Measurements from ENCODE around the gene NOG. TPM values are rescaled to one million over a fixed set of nuclear protein-coding genes. Genes with fewer than 3 reads are reported as not detected.
A peak's percentile ranks its signal among the peaks of the same experiment; 100 is the strongest.

NOG gene
- total RNA-seq, 4 donors from 2014 or later, result not detected

DNA sequence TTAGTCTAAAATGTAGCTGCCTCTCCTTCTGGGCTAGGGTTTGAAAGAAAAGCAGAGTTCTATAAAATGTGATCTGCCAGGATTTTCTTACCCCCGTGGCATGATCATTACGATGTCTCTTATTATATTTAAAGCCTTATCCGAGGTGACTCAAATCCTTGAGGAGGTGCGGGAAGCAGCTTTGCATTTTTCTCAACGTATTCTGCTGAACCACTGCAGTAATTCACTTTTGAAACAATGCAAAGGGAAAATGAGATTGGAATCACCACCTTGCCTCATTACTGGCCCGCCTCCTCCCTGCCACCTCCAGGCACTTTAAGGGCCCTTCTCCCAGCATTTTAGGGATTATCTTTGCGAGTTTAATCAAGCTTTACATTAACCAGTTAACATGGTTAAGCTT, 9.7 kb upstream of the NOG start:
- 63 to 69% methylated on average over 6 to 7 of the region's 7 CpGs for WGBS, 2 donors (ENCODE audit: low coverage in 1 of 2)
- Histone ChIP-seq H3K27ac (no peak overlapping the region), H3K27me3 (peaks cover 25% of the 10 kb centered on the region), H3K36me3 (no peaks in the 10 kb centered on the region), H3K4me3 (no peak overlapping the region), H3K4me1 (no peaks in the 10 kb centered on the region), H3K9me3 (no peaks in the 10 kb centered on the region)
- no peak for DNase-seq
- intact Hi-C loops (cut with DNase I; ENCODE audit: low total_unique reads), result no loop called here
- in situ Hi-C loops (cut with MboI; ENCODE audit: low pct_ligation_motif_present in 1 of 4, low pct_unique_long_range_greater_than_20kb in 1 of 4, low sequenced_read_pairs in 3 of 4), result loop anchor here in 3 of 4 donors (10.0 to 25.0 kb wide), 2 partner anchors 129 to 131 kb away; no protein-coding TSS in a partner anchor
- TF ChIP-seq POLR2A (IDR thresholded peaks at IDR 0.05) (no peak), POLR2AphosphoS5 (IDR thresholded peaks at IDR 0.05) (no peak), EP300 (IDR thresholded peaks at IDR 0.05; ENCODE audit: low read depth) (no peak)
- TF ChIP-seq, protein P1, sequence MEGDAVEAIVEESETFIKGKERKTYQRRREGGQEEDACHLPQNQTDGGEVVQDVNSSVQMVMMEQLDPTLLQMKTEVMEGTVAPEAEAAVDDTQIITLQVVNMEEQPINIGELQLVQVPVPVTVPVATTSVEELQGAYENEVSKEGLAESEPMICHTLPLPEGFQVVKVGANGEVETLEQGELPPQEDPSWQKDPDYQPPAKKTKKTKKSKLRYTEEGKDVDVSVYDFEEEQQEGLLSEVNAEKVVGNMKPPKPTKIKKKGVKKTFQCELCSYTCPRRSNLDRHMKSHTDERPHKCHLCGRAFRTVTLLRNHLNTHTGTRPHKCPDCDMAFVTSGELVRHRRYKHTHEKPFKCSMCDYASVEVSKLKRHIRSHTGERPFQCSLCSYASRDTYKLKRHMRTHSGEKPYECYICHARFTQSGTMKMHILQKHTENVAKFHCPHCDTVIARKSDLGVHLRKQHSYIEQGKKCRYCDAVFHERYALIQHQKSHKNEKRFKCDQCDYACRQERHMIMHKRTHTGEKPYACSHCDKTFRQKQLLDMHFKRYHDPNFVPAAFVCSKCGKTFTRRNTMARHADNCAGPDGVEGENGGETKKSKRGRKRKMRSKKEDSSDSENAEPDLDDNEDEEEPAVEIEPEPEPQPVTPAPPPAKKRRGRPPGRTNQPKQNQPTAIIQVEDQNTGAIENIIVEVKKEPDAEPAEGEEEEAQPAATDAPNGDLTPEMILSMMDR (IDR thresholded peaks at IDR 0.05), result no peak

DNA sequence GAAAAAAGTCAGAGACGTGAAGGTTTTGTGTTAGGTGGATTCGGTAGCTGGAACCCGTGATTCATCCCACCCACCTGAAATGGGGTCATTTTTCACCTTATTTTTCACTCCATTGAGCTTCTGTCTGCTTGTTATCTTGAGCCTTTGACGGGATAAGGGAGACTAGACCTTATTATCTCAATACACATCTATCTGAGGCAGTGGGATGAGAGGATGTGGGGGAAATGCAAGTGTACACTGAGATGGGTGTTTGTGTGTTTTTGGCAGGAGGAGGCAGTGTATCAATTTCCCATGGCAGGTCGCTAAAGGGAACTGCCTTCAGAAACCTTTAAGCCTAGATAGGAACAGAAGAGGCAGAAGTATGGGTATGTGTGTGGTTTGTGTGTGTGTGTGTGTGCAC, 6.2 kb upstream of the NOG start:
- Histone ChIP-seq H3K36me3 (no peaks in the 10 kb centered on the region), H3K4me3 (no peak overlapping the region), H3K27ac (no peak overlapping the region), H3K27me3 (peaks cover 60% of the 10 kb centered on the region), H3K9me3 (no peaks in the 10 kb centered on the region), H3K4me1 (peaks cover 0 to 1% (median 0%) of the 10 kb centered on the region in 4 donors)
- TF ChIP-seq EP300 (IDR thresholded peaks at IDR 0.05; ENCODE audit: low read depth), result no peak
- TF ChIP-seq POLR2AphosphoS5 (IDR thresholded peaks at IDR 0.05), result no peak
- TF ChIP-seq POLR2A (IDR thresholded peaks at IDR 0.05), result no peak
- TF ChIP-seq, protein P1 (IDR thresholded peaks at IDR 0.05), result no peak
- intact Hi-C loops (cut with DNase I; ENCODE audit: low total_unique reads) (no loop called here), in situ Hi-C loops (cut with MboI; ENCODE audit: low pct_ligation_motif_present in 1 of 4, low pct_unique_long_range_greater_than_20kb in 1 of 4, low sequenced_read_pairs in 3 of 4) (loop anchor here in 3 of 4 donors (10.0 to 25.0 kb wide), 2 partner anchors 125 to 128 kb away; no protein-coding TSS in a partner anchor)
- WGBS, 2 donors (ENCODE audit: low coverage in 1 of 2), result 67 to 75% methylated on average over 4 to 5 of the region's 5 CpGs
- no peak for DNase-seq

DNA sequence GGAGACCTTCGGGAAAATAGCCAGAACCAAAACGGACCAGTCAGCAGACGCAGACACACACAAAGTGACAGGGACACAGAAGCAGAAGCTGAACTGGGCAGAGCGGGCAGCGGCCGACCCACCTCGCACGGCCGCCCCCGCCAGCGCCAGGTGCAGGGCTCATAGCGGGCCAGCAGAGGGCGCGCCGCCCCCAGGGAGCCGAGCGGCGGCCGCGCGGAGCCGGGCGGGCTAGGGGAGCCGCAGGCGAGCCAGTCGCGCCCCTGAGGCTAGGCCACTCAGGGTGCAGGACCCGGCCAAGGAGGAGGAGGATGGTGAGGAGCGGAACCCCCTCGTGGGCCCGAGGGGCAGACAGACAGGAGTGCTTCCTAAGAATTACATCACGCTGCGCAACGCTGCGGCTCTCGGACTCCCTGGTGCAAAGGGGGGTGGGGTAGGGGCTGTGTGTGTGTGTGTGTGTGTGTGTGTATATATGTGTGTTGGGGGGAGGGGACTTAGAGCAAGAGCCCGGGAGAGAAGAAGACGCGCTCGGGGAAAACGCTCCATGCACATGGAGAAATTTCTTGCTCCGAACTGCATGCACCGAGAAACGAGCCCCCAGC, 913 bp upstream of the NOG start:
- TF ChIP-seq POLR2A (IDR thresholded peaks at IDR 0.05), result no peak
- TF ChIP-seq, protein P1 (IDR thresholded peaks at IDR 0.05), result peak; percentile 16 to 94 (median 88)
- Histone ChIP-seq H3K9me3 (no peaks in the 10 kb centered on the region), H3K4me3 (peak overlapping the region in 3 of 4 donors; percentile 29 to 63 (median 39)), H3K36me3 (no peaks in the 10 kb centered on the region), H3K4me1 (peaks cover 14 to 48% (median 37%) of the 10 kb centered on the region in 4 donors), H3K27ac (no peak overlapping the region), H3K27me3 (peaks cover 95% of the 10 kb centered on the region)
- 1% methylated on average over 42 of the region's 44 CpGs; no CpG with 5 or more reads in 1 of the 2 donors for WGBS, 2 donors (ENCODE audit: low coverage in 1 of 2)
- in situ Hi-C loops (cut with MboI; ENCODE audit: low pct_ligation_motif_present in 1 of 4, low pct_unique_long_range_greater_than_20kb in 1 of 4, low sequenced_read_pairs in 3 of 4) (loop anchor here in 1 of 4 donors (25.0 kb wide), 1 partner anchor 120 kb away; no protein-coding TSS in a partner anchor), intact Hi-C loops (cut with DNase I; ENCODE audit: low total_unique reads) (loop anchor here (2.0 to 10.0 kb wide), 2 partner anchors 122 to 182 kb away; no protein-coding TSS in a partner anchor)
- peak; percentile 41 for DNase-seq

DNA sequence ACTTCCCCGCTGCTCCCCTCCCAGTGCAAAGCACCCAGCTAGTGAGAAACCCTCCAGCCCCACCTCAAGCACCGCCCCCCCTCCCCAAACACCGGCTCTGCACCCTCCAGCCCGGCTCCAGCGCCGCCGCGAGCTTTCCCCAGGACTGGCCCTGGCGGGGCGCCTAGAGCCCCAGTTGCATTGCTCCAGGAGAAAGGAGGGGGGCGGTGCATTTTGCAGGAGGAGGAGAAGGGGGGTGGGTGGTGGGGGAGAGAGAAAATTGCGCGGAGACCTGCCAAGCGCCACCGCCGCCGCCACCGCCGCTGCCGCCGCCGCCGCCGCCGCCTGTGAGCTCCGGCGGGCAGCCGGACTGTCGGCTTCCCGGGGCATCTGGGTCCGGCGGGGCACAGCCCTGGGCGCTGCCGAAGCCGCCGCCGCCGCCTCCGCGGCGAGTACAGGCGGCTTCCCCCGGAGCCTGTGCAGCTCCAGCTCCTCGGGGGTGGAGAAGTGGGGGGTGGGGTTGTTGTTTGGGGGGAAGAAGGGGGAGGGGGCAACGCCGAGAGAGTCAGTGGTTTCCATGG, 333 bp upstream of the NOG start:
- H3K9me3 ChIP-seq, result no peaks in the 10 kb centered on the region
- peak overlapping the region in 2 of 4 donors; percentile 24 to 53 for H3K27ac ChIP-seq
- in situ Hi-C loops (cut with MboI; ENCODE audit: low pct_ligation_motif_present in 1 of 4, low pct_unique_long_range_greater_than_20kb in 1 of 4, low sequenced_read_pairs in 3 of 4) (loop anchor here in 1 of 4 donors (25.0 kb wide), 1 partner anchor 119 kb away; no protein-coding TSS in a partner anchor), intact Hi-C loops (cut with DNase I; ENCODE audit: low total_unique reads) (loop anchor here (2.0 to 10.0 kb wide), 2 partner anchors 122 to 182 kb away; no protein-coding TSS in a partner anchor)
- DNase-seq, result no peak
- H3K4me1 ChIP-seq, result peaks cover 14 to 50% (median 41%) of the 10 kb centered on the region in 4 donors
- peak overlapping the region; percentile 29 to 63 (median 38) for H3K4me3 ChIP-seq
- H3K36me3 ChIP-seq, result no peaks in the 10 kb centered on the region
- TF ChIP-seq, protein P1 (IDR thresholded peaks at IDR 0.05), result no peak
- TF ChIP-seq POLR2AphosphoS5 (IDR thresholded peaks at IDR 0.05) (no peak), EP300 (IDR thresholded peaks at IDR 0.05; ENCODE audit: low read depth) (no peak), POLR2A (IDR thresholded peaks at IDR 0.05) (no peak)
- peaks cover 100% of the 10 kb centered on the region for H3K27me3 ChIP-seq
- WGBS, 2 donors (ENCODE audit: low coverage in 1 of 2), result 0% methylated on average over 10 of the region's 46 CpGs; no CpG with 5 or more reads in 1 of the 2 donors

Data from transverse colon (tissue), 4 donors.